LoVo (cell line): ENCODE results near the gene HOXD9.

ENCODE experiments used
- DNase-seq: peaks from one replicate; pipeline ENCODE4 v3.0.0-alpha.2; 2016; ENCODE audit warnings: low spot score

HOXD9 gene

GRCh38 chr2:176110415-176111308, 11.9 kb upstream of the HOXD9 start:
- no peak for DNase-seq

- peak; percentile 57 for DNase-seq
Measured at GRCh38 chr2:176111309-176111663, 11.2 kb upstream of the HOXD9 start.

- no peak for DNase-seq
Measured at GRCh38 chr2:176111846-176112374, 10.6 kb upstream of the HOXD9 start.

- no peak for DNase-seq
Measured at GRCh38 chr2:176112375-176113302, 9.9 kb upstream of the HOXD9 start.

GRCh38 chr2:176114120-176114929, 8.2 kb upstream of the HOXD9 start:
- no peak for DNase-seq

- DNase-seq = no peak
Measured at GRCh38 chr2:176114930-176115625, 7.4 kb upstream of the HOXD9 start.

- DNase-seq = no peak
Measured at GRCh38 chr2:176115883-176116813, 6.4 kb upstream of the HOXD9 start, which contains the start of gene HOXD10. Gene HOXD10 (plus strand): TSS chr2:176116778. CDS start chr2:176116834, 56 bp downstream.

- DNase-seq = no peak
Measured at GRCh38 chr2:176117162-176117822, 5.2 kb upstream of the HOXD9 start.

GRCh38 chr2:176117823-176118371, 4.6 kb upstream of the HOXD9 start:
- no peak for DNase-seq

GRCh38 chr2:176118601-176119339, 3.7 kb upstream of the HOXD9 start:
- peak; percentile 67 for DNase-seq

GRCh38 chr2:176120364-176121189, 1.9 kb upstream of the HOXD9 start:
- no peak for DNase-seq

- no peak for DNase-seq
Measured at GRCh38 chr2:176121190-176122051, 1.1 kb upstream of the HOXD9 start.

- no peak for DNase-seq
Measured at GRCh38 chr2:176122052-176122682, 352 bp upstream of the HOXD9 start.

- no peak for DNase-seq
Measured at GRCh38 chr2:176123411-176124109, 1.0 kb downstream of the HOXD9 start.
